ENCODE measurements around the gene MDM2. TPM values are rescaled to one million over a fixed set of nuclear protein-coding genes. Genes with fewer than 3 reads are reported as not detected.

The MDM2 gene
- total and polyA plus RNA-seq, 2 of the 13 experiments (the other 11 are each of a cell fraction or from before 2014, with no cell fraction given) = 29.3 to 314 TPM

- Histone ChIP-seq H3K36me3 (replicated peaks in 1 of 2; ENCODE audit: control insufficient read depth in 1 of 2, insufficient read depth in 2 of 2, low read length in 2 of 2) (no peaks in the 10 kb centered on the region), H3K9ac (ENCODE audit: insufficient read depth, low read depth, low read length) (no peak overlapping the region), H4K20me1 (ENCODE audit: insufficient read depth, low read length) (no peaks in the 10 kb centered on the region), H3K4me1 (ENCODE audit: insufficient read depth, low read length) (peaks cover 49% of the 10 kb centered on the region), H2AFZ (ENCODE audit: low read length) (no peak overlapping the region), H3K9me3 (ENCODE audit: low read length) (no peaks in the 10 kb centered on the region), H3K27ac (ENCODE audit: extremely low read length, insufficient read depth, low read length) (no peak overlapping the region), H3K4me2 (ENCODE audit: low read depth, low read length) (no peak overlapping the region), H3K79me2 (ENCODE audit: insufficient read depth, low read length) (no peaks in the 10 kb centered on the region), H3K4me3 (replicated peaks in 1 of 3; ENCODE audit: insufficient read depth in 1 of 3, low read depth in 2 of 3, low read length in 3 of 3) (no peak overlapping the region), H3K27me3 (ENCODE audit: control insufficient read depth in 1 of 2, insufficient read depth in 2 of 2, low read length in 2 of 2) (no peaks in the 10 kb centered on the region)
- 27% methylated on average over 4 of the region's 4 CpGs for WGBS (ENCODE audit: low lambda C conversion rate)
- CTCF ChIA-PET (ENCODE audit: low intra/inter-chr PET ratio, low total read pairs) = no interaction called here
- POLR2A ChIA-PET = no interaction called here
- intact Hi-C loops (cut with micrococcal nuclease; ENCODE audit: unreplicated experiment) = loop anchor here (1.0 kb wide), 1 partner anchor 171 kb away; no protein-coding TSS in a partner anchor
- ATAC-seq (peak; percentile 77), DNase-seq (ENCODE audit: low spot score) (peak; percentile 46), FAIRE-seq (peak; percentile 72)
- no TSS peak for BruUV-seq (replicated peaks)
- in situ Hi-C loops (cut with HindIII; ENCODE audit: extremely low pct_ligation_motif_present, low pct_unique_long_range_greater_than_20kb) = no loop called here
- TF ChIP-seq, protein P1, sequence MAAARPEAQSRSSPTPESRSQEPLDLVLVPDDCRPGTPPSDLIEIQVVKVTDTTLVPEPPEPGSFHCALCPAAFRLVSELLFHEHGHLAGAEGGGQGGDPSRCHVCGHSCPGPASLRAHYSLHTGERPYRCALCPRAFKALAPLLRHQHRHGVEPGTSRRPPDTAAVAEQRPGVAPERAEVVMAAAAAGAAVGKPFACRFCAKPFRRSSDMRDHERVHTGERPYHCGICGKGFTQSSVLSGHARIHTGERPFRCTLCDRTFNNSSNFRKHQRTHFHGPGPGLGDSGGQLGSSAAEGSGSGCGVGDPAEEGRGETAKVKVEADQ (CRISPR knock-in tag; IDR thresholded peaks at IDR 0.05; ENCODE audit: borderline replicate concordance) = no peak
- TF ChIP-seq FOXA1 (IDR thresholded peaks at IDR 0.05) = no peak
- 0 out of 2 replicates have a peak, but pooled peaks have one; percentile 4 for TF ChIP-seq FOXA1 (CRISPR knock-in tag; IDR thresholded peaks at IDR 0.05)
- no peak for TF ChIP-seq RORA (CRISPR knock-in tag; IDR thresholded peaks at IDR 0.05)
- TF ChIP-seq, protein P2, sequence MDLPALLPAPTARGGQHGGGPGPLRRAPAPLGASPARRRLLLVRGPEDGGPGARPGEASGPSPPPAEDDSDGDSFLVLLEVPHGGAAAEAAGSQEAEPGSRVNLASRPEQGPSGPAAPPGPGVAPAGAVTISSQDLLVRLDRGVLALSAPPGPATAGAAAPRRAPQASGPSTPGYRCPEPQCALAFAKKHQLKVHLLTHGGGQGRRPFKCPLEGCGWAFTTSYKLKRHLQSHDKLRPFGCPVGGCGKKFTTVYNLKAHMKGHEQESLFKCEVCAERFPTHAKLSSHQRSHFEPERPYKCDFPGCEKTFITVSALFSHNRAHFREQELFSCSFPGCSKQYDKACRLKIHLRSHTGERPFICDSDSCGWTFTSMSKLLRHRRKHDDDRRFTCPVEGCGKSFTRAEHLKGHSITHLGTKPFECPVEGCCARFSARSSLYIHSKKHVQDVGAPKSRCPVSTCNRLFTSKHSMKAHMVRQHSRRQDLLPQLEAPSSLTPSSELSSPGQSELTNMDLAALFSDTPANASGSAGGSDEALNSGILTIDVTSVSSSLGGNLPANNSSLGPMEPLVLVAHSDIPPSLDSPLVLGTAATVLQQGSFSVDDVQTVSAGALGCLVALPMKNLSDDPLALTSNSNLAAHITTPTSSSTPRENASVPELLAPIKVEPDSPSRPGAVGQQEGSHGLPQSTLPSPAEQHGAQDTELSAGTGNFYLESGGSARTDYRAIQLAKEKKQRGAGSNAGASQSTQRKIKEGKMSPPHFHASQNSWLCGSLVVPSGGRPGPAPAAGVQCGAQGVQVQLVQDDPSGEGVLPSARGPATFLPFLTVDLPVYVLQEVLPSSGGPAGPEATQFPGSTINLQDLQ (CRISPR knock-in tag; IDR thresholded peaks at IDR 0.05) = no peak
- TF ChIP-seq ZNF790 (CRISPR knock-in tag; IDR thresholded peaks at IDR 0.05; ENCODE audit: borderline replicate concordance) = no peak
- no peak for TF ChIP-seq TEAD2 (CRISPR knock-in tag; IDR thresholded peaks at IDR 0.05)
- TF ChIP-seq YEATS4 (CRISPR knock-in tag; IDR thresholded peaks at IDR 0.05; ENCODE audit: borderline replicate concordance) = no peak
- no peak for TF ChIP-seq GZF1 (CRISPR knock-in tag; IDR thresholded peaks at IDR 0.05)
- TF ChIP-seq ZFP41 (CRISPR knock-in tag; IDR thresholded peaks at IDR 0.05; ENCODE audit: borderline replicate concordance) = no peak
- no peak for TF ChIP-seq ZMYM3 (CRISPR knock-in tag; IDR thresholded peaks at IDR 0.05)
- TF ChIP-seq, protein P3, sequence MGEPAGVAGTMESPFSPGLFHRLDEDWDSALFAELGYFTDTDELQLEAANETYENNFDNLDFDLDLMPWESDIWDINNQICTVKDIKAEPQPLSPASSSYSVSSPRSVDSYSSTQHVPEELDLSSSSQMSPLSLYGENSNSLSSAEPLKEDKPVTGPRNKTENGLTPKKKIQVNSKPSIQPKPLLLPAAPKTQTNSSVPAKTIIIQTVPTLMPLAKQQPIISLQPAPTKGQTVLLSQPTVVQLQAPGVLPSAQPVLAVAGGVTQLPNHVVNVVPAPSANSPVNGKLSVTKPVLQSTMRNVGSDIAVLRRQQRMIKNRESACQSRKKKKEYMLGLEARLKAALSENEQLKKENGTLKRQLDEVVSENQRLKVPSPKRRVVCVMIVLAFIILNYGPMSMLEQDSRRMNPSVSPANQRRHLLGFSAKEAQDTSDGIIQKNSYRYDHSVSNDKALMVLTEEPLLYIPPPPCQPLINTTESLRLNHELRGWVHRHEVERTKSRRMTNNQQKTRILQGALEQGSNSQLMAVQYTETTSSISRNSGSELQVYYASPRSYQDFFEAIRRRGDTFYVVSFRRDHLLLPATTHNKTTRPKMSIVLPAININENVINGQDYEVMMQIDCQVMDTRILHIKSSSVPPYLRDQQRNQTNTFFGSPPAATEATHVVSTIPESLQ (CRISPR knock-in tag; conservative IDR thresholded peaks at IDR 0.05) = no peak
- TF ChIP-seq, protein P4, sequence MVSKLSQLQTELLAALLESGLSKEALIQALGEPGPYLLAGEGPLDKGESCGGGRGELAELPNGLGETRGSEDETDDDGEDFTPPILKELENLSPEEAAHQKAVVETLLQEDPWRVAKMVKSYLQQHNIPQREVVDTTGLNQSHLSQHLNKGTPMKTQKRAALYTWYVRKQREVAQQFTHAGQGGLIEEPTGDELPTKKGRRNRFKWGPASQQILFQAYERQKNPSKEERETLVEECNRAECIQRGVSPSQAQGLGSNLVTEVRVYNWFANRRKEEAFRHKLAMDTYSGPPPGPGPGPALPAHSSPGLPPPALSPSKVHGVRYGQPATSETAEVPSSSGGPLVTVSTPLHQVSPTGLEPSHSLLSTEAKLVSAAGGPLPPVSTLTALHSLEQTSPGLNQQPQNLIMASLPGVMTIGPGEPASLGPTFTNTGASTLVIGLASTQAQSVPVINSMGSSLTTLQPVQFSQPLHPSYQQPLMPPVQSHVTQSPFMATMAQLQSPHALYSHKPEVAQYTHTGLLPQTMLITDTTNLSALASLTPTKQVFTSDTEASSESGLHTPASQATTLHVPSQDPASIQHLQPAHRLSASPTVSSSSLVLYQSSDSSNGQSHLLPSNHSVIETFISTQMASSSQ (IDR thresholded peaks at IDR 0.05; ENCODE audit: low read depth) = peak; percentile 50; the same call in 1 of the 2 replicates
- TF ChIP-seq, protein P4 (CRISPR knock-in tag; IDR thresholded peaks at IDR 0.05; ENCODE audit: borderline replicate concordance) = no peak
- no peak for TF ChIP-seq ATM (IDR thresholded peaks at IDR 0.05; ENCODE audit: borderline replicate concordance)
These were observed 91.3 kb downstream of the MDM2 start for GRCh38 chr12:68899251-68899771.

Measured in HepG2 (cell line).